KMS-11 (cell line): ENCODE measurements around the gene TRERF1.

Experiments
- H2AFZ ChIP-seq: fragments of 200-600 bp; sonication (generic); 2 replicates; pipeline ENCODE4 v1.6.1; 2016; ENCODE audit warnings: antibody characterized with exemption, mixed run types, low read depth
- H3K27ac ChIP-seq: fragments of 200-600 bp; sonication (generic); 2 replicates; pipeline ENCODE4 v1.6.1; 2016; ENCODE audit warnings: mild to moderate bottlenecking, mixed run types
- H3K27me3 ChIP-seq: fragments of 200-600 bp; sonication (generic); 2 replicates; pipeline ENCODE4 v1.6.1; 2017; ENCODE audit warnings: mild to moderate bottlenecking, low read depth, mixed run types, moderate library complexity; ENCODE audit not compliant: insufficient read depth
- H3K36me3 ChIP-seq: fragments of 200-600 bp; sonication (generic); 2 replicates; pipeline ENCODE4 v1.6.1; 2017; ENCODE audit warnings: mild to moderate bottlenecking, mixed run types; ENCODE audit not compliant: insufficient read depth
- H3K4me1 ChIP-seq: fragments of 200-600 bp; sonication (generic); 2 replicates; pipeline ENCODE4 v1.6.1; 2016; ENCODE audit warnings: mild to moderate bottlenecking, low read depth, mixed run types; ENCODE audit not compliant: poor library complexity, severe bottlenecking
- H3K4me2 ChIP-seq: fragments of 200-600 bp; sonication (generic); 2 replicates; pipeline ENCODE4 v1.7.0; 2016; ENCODE audit warnings: mild to moderate bottlenecking, mixed run types
- H3K4me3 ChIP-seq: fragments of 200-600 bp; sonication (generic); IDR thresholded peaks from 2 replicates; pipeline ENCODE4 v1.6.1; 2017; ENCODE audit warnings: low read depth, low read length, mixed read lengths; ENCODE audit not compliant: insufficient read depth
- H3K79me2 ChIP-seq: fragments of 200-600 bp; sonication (generic); 2 replicates; pipeline ENCODE4 v1.6.1; 2016; ENCODE audit warnings: low read depth, mixed run types; ENCODE audit not compliant: insufficient read depth
- H3K9ac ChIP-seq: fragments of 200-600 bp; sonication (generic); 2 replicates; pipeline ENCODE4 v1.6.1; 2016; ENCODE audit warnings: mild to moderate bottlenecking, mixed run types
- H4K20me1 ChIP-seq: fragments of 200-600 bp; sonication (generic); 2 replicates; pipeline ENCODE4 v1.6.1; 2016; ENCODE audit warnings: mild to moderate bottlenecking, mixed run types; ENCODE audit not compliant: insufficient read depth
- TF ChIP-seq, protein P1 (sequence below): fragments of 200-600 bp; sonication (generic); conservative IDR thresholded peaks from 2 replicates; pipeline ENCODE4 v1.6.1; 2017; ENCODE audit warnings: low read depth, mild to moderate bottlenecking, antibody characterized with exemption, low read length, moderate library complexity, mixed read lengths

TRERF1 gene

DNA sequence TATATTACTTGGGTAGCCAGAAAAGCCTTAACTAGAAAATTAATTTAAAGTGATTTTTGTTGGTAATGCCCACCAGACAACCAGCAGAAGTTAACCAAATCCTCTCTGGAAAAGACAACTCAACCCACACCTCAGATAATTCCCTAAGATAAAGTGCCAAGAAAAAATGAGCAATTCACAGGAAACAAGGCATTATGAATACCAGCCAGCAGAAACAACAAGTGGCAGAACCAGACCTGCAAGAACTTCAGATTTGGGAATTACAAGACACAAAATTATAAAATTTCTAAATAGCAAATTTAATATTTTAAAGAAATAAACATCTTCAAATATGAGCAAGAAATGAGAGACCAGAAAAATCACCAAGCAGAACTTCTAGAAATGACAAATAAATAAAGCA, 154.1 kb downstream of the TRERF1 start:
- no peak overlapping the region for H3K27ac ChIP-seq
- H3K4me2 ChIP-seq: no peak overlapping the region
- no peaks in the 10 kb centered on the region for H3K36me3 ChIP-seq
- H4K20me1 ChIP-seq: no peaks in the 10 kb centered on the region
- no peaks in the 10 kb centered on the region for H3K27me3 ChIP-seq
- TF ChIP-seq, protein P1, sequence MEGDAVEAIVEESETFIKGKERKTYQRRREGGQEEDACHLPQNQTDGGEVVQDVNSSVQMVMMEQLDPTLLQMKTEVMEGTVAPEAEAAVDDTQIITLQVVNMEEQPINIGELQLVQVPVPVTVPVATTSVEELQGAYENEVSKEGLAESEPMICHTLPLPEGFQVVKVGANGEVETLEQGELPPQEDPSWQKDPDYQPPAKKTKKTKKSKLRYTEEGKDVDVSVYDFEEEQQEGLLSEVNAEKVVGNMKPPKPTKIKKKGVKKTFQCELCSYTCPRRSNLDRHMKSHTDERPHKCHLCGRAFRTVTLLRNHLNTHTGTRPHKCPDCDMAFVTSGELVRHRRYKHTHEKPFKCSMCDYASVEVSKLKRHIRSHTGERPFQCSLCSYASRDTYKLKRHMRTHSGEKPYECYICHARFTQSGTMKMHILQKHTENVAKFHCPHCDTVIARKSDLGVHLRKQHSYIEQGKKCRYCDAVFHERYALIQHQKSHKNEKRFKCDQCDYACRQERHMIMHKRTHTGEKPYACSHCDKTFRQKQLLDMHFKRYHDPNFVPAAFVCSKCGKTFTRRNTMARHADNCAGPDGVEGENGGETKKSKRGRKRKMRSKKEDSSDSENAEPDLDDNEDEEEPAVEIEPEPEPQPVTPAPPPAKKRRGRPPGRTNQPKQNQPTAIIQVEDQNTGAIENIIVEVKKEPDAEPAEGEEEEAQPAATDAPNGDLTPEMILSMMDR: no peak
- no peak overlapping the region for H3K9ac ChIP-seq
- no peak overlapping the region for H2AFZ ChIP-seq
- H3K4me1 ChIP-seq: no peaks in the 10 kb centered on the region
- H3K4me3 ChIP-seq: no peak overlapping the region
- H3K79me2 ChIP-seq: no peaks in the 10 kb centered on the region

DNA sequence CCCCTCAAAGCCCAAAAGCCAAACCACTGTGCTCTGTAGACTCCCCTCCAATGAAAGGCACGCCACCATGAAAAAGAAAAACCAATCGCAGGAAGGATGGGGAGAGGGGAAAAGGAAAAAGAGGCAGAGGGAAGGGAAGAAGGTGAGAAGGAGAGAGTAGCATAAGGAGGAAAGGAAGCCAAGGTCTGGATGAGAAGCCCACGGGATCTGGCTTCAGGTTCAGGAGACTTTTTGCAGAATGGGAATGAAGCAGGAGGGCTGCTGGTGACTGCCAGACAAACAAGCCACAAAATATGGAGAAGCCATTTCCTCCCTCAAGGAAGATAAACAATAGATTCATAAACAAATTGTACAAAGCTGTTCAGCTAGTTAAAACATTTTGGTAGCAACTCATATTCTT, 155.1 kb downstream of the TRERF1 start:
- Histone ChIP-seq H2AFZ (no peak overlapping the region), H3K4me3 (no peak overlapping the region), H3K36me3 (no peaks in the 10 kb centered on the region), H3K27me3 (no peaks in the 10 kb centered on the region), H3K4me2 (no peak overlapping the region), H3K27ac (no peak overlapping the region), H3K79me2 (no peaks in the 10 kb centered on the region), H4K20me1 (no peaks in the 10 kb centered on the region), H3K9ac (no peak overlapping the region), H3K4me1 (no peaks in the 10 kb centered on the region)
- TF ChIP-seq, protein P1: no peak

DNA sequence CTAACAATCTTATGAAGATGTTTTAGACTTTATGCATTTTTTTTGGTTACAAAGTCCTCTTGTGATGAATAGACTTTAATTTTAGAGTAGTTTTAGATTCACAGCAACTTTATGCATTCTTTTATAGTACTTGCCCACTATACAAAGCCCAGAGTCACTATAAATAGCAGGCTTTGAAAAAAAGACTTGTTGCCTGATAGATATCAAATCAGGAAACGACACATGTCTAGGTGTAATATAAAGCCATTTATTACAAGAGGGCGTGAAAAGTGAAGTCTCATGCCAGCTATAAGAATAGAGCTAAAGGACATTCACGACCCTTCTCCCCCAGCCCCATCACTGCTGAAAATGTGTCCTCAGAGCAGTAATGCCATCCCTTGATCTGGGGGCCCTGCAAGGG, 156.0 kb downstream of the TRERF1 start:
- Histone ChIP-seq H2AFZ (no peak overlapping the region), H3K36me3 (no peaks in the 10 kb centered on the region), H3K4me2 (no peak overlapping the region), H3K4me1 (no peaks in the 10 kb centered on the region), H3K79me2 (no peaks in the 10 kb centered on the region), H3K27ac (no peak overlapping the region), H3K9ac (no peak overlapping the region), H3K4me3 (no peak overlapping the region), H4K20me1 (no peaks in the 10 kb centered on the region), H3K27me3 (no peaks in the 10 kb centered on the region)
- TF ChIP-seq, protein P1: no peak

DNA sequence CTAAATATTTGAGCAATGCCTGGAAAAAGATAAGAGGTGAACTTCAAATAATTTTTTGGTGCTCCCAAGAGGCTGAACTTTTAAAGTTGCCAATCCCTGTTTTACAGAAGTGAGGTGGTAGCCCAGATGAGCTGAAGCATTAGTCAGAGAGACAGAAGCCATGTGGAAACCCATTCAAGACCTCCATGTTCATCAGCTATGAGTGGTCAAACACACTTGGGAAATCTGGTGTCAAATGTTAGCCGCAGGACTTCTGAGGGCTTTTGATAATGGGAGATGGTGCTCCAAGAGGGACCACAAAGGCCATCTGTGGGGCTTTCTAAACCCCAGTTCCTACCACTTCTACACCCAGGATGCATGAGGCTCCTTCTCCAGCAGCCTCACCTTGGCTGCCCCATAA, 156.5 kb downstream of the TRERF1 start:
- Histone ChIP-seq H2AFZ (no peak overlapping the region), H4K20me1 (no peaks in the 10 kb centered on the region), H3K27ac (no peak overlapping the region), H3K27me3 (no peaks in the 10 kb centered on the region), H3K9ac (no peak overlapping the region), H3K4me1 (no peaks in the 10 kb centered on the region), H3K4me2 (no peak overlapping the region), H3K4me3 (no peak overlapping the region), H3K79me2 (no peaks in the 10 kb centered on the region), H3K36me3 (no peaks in the 10 kb centered on the region)
- TF ChIP-seq, protein P1: no peak
